ENCODE measurements around the gene APIP.

APIP gene

GRCh38 chr11:34916015-34916842 is at the start of gene APIP, which contains the start of gene PDHX:
TSS of gene APIP (minus strand) at chr11:34916379. CDS start at chr11:34916284, 95 bp downstream.
TSS of gene PDHX (plus strand) at chr11:34916618. CDS start at chr11:34916656, 38 bp downstream.
- DNase-seq, result peak; percentile 98

- no peak for DNase-seq
Observed at GRCh38 chr11:34964610-34965331, 48.6 kb upstream of the APIP start.

- no peak for DNase-seq
Observed at GRCh38 chr11:34963351-34963750, 47.2 kb upstream of the APIP start.

GRCh38 chr11:34962034-34962433 is 45.9 kb upstream of the APIP start:
- no peak for DNase-seq

- no peak for DNase-seq
Observed at GRCh38 chr11:34960277-34960676, 44.1 kb upstream of the APIP start.

GRCh38 chr11:34959770-34960169 is 43.6 kb upstream of the APIP start:
- DNase-seq, result no peak

GRCh38 chr11:34957606-34958005 is 41.4 kb upstream of the APIP start:
- no peak for DNase-seq

GRCh38 chr11:34957206-34957605 is 41.0 kb upstream of the APIP start:
- no peak for DNase-seq

- no peak for DNase-seq
Observed at GRCh38 chr11:34953955-34954354, 37.8 kb upstream of the APIP start.

- DNase-seq, result peak; percentile 31
Observed at GRCh38 chr11:34948696-34949095, 32.5 kb upstream of the APIP start.

GRCh38 chr11:34944692-34945091 is 28.5 kb upstream of the APIP start:
- no peak for DNase-seq

GRCh38 chr11:34941688-34942087 is 25.5 kb upstream of the APIP start:
- DNase-seq, result no peak

GRCh38 chr11:34940026-34940677 is 24.0 kb upstream of the APIP start:
- DNase-seq, result no peak

- no peak for DNase-seq
Observed at GRCh38 chr11:34938611-34939010, 22.4 kb upstream of the APIP start.

- DNase-seq, result no peak
Observed at GRCh38 chr11:34936945-34937629, 20.9 kb upstream of the APIP start.

- no peak for DNase-seq
Observed at GRCh38 chr11:34929794-34930763, 13.9 kb upstream of the APIP start.

- DNase-seq, result no peak
Observed at GRCh38 chr11:34928960-34929680, 12.9 kb upstream of the APIP start.

- no peak for DNase-seq
Observed at GRCh38 chr11:34928268-34928959, 12.2 kb upstream of the APIP start.

- no peak for DNase-seq
Observed at GRCh38 chr11:34926831-34927132, 10.6 kb upstream of the APIP start.

GRCh38 chr11:34926101-34926830 is 10.1 kb upstream of the APIP start:
- DNase-seq, result no peak

All from femur (tissue), 1 donor.